Stimulated activated CD4-positive, alpha-beta T cell treated with anti-CD3 and anti-CD28 coated beads, TNF-alpha, amount 100 ng/mL, for 4 hours (primary cell): Measurements from ENCODE around the gene CASZ1.

Experiments used
- DNase-seq, 3 experiments: peaks; one replicate each; pipeline ENCODE4 v3.0.0-alpha.2; 2020; ENCODE audit warnings: low read depth in 3 of 3

CASZ1 gene

DNA sequence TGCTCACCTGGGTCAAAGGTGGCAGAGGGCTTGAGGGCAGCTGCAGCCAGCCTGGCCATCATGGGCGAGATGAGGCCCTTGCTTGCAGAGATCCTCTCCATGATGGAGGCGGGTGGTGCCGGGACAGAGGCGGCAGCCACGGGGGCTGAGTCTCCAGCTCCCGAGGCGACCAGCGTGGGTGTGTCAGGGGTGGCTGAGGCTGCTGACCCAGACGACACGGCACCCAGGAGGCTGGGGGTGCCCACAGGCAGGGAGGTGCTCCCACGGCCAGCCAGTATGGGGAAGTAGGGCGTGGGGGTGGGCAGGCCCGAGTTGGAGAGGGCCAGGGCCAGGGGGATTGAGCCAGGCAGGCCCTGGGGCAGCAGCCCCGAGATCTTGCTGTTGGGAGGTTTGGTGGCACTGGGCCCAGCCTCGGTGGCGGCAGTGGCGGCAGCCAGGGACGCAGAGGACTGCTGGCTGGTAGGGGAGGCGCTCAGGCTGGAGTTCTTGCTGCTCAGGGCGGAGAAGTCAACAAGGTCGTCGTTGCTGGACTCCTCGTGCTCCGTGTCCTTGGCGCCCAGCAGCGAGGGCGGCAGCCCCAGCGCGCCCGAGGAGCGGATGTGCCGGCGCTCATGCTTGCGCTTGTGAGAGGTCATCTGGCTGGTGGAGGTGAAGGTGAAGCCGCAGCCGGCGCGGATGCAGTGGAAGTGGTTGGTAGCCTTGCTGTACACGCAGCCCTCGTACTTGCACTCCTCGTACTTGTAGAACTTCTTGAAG is 142.9 kb downstream of the CASZ1 start:
- no peak for DNase-seq

DNA sequence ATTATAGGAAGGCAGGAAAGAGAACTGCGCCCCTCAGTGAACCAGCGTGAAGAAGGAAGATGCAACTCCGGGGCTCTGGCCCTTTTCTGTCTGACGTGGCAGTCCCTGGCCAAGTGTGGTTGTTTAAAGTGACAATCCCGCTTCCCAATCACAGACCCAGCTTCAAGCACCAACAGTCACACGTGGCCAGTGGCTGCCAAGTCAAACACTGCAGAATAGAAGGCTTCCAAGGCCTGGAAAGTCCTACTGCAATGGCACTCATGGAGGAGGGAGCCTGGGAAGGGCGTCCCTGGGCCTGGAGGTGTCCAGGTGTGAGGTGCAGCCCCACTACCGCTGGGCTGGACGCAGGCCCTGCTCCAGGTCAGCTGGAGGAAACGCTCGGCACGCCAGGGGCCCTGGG is 143.8 kb downstream of the CASZ1 start:
- no peak for DNase-seq

DNA sequence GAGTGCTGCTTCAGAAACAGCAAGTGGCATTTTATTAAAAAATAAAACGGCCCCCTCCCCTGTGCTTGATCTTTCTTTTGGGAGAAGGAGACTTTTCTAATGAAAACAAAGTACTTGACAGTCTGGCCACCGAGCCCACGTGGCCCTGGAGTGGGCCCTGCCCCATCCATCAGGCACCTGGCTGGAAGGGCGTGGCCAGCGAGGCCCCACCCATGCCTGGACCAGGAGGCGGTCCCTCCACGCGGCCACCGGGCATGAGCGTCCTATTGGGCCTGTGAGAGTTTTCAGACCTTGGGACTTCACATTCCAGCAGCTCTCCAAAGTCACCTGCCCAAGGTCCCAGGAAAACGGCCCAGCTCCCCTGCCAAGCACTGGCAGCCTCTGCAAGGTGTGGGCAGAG is 144.7 kb downstream of the CASZ1 start:
- DNase-seq = no peak

DNA sequence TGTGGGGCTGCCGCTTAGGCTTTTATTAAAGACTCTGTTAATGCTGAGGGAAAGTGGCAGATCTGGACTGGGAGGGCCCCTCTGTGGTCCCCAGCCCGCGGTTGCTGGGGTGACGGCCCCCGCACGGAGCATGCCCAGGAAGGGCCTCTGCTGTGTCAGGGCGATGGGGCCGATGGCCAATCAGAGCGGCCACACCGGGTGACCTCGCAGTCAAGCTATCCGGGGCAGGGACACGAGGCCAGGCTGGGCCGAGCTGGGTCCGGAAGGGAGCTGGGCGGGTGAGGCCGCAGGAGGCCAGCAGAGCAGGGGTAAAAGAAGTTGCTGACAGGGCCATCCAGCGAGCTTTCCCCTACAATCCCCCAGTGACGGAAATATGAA is 145.1 kb downstream of the CASZ1 start:
- DNase-seq = no peak

DNA sequence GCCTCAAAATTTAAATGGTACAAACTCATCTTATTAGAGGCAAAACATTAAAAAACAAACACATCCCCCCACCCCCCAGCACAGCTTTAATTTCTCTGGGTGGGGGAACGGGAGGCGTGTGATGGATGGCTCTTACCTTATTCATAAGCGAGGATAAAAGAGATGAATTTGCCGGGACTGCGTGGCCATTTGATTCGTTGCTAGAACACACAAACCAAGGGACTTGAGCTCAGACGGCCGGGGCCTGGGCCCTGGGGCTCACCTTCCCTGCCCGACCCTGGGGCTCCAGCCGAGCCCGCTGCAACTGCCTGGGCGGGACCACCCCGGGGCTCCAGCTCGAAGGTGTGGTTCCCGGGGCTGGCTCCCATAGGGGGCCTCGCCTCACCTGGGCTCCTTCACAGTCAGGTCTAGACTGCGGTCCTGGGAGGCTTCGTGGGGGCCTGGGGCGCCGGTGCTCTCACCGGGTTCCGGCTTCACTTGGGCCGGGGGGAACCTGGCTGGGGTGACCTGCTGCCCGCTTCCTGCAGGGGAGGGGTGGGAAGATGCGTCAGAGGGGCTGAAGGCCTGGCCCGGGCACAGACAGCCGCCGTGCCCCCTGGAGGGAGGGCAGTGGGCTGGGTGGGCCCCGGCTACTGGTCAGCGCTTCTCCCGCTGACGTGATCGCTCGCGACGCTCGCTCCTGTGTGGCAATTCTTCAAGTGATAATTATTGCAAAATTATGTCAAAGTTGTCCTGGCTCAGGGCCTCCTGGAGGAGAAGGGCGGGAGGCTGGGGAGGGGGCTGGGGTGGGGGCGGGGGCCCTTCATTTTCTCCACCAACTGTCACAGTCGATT is 145.7 kb downstream of the CASZ1 start:
- DNase-seq = no peak

DNA sequence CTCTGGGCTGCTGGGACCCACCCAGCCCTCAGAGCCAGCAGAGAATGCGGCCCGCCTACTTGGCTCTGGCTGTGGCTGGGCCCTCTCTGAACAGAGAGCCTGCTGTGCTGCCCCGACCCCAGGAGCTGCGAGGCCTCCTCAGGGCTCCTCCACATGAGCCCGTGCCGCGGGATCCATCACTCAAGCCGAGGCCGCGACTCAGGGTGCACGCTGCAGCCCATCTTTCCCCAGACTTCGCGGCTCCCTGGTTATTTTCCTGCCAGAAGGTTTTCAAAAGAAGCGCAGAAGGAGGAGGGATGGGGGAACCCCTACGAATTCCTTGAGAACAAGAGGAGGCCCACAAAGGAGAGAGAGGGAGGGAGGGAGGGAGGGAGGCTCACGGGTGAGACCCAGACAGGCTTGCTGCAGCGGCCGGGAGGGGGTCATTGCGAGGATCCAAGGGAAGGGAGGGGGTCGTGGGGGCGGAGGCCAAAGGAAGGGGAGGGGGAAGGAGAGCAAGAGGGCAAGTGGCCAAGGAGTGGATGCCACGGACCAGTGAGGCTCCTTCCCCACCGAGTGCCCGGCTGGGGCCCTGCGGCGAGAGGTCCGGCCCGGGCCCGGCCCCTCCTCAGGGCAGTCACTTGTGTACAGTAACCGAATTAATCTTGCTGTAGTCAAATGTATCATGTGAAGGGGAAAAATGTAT is 146.8 kb downstream of the CASZ1 start:
- no peak for DNase-seq

DNA sequence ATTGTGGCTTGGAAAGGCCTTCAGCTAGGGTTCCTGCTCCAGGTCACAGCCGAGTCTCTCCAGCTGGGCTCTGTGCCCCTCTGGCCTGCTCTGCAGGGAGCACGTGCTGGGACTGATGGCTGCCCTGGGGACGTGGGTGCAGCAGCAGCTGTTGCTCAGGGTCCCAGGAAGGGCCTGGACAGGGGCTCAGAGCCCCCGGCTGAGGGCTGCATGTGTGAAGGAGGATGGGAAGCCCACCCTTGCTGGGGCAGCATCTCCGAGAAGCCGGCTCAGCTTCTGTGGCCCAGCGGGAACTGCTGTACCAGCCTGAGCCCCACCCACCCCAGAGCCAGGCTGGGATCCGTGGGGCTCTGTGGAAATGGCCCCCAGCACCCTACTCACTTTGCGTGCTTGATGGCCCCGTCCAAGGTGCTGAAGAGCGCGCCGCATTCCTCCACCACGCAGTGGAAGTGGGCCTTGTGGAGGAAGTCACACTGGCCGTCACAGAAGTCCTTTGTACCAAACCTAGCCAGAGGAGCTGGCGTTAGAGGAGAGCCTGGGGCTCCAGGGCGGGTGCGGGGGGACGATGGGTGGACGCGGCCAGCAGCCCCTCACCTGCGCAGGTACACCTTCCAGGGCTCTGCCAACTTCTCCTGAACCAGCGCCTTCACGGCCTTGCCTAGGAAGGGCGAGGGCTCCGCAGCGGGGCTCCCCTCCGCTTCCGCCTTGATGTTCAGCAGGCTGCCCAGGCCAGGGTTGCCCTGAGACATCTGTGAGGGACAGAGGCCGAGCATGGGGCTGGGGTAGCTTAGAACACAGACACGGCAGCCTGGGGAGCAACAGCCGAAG is 147.5 kb downstream of the CASZ1 start:
- DNase-seq = no peak

DNA sequence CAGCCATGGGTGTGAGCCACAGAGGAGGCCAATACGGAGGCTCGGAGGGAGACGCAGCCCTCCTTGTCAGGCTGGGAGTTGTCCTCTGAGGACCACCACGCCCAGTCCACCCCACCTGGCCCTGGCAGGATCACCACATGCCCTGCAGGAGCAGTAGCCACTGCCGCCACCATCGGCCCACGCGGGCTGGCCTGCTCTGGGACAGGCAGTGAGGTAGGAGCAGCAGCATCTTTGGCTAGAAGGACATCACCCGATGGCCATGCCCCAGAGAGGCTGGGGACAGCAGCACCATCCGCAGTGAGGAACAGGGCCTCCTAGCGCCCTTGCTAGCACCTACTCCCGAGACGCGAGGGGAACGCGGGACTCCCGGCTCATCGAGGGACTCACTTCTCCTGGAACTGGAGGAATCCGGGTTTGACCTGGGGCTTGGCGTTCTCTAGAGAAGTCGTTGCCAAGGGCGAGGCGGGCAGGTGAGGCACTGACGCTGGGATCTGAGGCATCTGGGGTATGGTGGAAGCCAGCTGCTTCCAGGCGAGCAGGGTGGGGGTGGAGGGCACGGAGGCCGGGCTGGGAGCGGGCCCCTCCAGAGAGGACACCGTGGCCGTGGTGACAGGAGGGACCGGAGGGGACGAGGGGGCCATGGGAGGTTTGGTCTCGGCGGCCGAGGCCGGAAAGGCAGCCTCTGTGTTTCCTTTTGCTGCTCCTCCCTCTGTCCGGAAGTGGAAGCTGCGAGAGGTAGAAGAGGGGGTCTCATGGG is 148.9 kb downstream of the CASZ1 start:
- DNase-seq = no peak

DNA sequence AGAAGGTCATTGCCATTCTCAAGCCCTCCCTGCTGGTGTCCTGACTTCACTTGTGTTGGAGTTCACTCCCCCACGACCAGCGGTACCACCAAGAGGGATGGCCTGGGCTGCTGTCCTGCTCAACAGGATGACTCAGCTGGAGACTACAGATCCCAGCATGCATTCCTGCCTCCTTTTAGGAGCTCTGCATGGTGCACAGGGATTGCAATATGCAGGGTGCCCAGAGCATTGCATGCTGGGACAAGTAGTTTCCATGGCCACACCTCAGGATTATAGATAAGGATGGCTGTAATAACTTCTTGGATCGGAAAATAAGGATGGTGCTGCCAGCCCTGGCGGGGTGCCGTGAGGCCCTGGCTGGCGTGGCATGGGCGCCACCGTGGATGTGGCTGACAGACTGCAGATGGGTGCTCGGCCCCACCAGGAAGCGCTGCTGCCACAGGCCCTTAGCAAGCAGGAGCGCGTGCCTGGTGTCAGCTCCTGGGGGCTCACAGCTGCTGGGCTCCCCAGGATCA is 150.0 kb downstream of the CASZ1 start:
- no peak for DNase-seq

DNA sequence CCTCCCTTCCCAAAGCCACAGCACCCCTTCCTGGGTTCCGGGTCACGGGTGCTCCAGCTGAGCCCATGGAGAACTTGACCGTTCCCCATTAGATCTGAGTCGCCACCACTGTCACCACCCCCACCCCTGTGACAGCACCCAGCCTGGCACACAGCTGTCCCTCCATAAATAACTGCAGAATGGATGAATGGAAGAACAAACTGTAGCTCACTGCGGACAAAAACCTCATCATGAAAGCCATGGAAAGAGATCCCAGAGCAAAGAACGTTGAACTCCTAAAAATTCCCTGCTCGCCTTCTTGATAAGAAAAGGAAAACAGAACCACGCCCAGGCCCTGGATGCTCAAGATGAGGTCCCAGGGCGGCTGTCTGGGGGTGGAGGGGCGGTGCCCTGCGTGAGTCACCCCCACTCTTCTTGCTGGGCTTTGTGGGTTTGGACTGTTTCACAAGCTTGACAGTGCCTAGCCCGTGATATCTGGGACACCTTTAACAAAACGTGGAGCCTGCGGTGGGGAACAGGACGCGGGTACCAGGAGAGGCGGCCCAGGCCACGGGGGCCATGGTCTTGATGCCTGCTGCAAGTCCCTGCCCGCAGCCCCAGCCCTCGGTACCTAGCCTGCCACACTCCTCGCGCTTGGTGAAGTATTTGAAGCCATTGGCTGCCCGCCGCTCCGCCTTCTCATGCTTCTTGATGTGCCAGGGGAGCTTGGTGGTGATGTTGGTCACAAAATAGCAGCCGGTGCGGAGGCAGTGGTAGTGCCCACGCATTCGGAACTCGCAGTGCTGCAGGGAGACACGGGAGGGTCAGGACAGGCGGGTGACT is 151.9 kb downstream of the CASZ1 start:
- DNase-seq = no peak

DNA sequence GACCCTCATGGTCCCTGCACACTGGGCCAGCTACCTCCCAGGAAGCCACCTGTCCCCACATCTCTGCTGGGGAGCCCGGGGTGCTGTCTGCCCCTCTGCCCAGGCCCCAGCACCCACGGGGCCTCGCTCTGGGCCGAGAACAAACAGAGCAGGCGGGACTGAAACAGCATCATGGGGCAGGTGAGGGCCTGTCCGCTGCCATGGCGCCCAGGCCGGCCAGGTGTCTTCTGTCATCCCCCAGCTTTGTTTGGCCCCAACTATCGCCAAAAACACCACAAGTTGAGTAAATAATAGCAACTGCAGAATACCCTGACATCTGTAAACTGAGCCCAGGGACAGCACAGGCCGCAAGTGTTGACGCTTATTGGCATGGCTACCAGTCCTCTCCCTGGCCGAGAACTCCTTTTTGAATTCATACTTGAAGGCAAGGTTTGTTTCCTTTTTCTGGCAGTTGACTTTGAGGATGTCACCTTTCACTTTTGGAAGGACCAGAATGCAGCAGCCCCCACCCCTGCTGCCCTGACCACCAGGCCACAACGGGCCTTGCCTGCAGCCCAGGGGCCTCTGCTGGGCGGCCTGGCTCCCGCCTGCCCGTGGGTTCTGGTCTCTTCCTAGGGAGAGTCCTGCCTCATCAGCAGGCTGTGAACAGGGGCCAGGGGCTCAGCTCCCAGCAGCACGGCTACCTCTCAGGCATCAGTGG is 152.7 kb downstream of the CASZ1 start:
- DNase-seq = no peak

DNA sequence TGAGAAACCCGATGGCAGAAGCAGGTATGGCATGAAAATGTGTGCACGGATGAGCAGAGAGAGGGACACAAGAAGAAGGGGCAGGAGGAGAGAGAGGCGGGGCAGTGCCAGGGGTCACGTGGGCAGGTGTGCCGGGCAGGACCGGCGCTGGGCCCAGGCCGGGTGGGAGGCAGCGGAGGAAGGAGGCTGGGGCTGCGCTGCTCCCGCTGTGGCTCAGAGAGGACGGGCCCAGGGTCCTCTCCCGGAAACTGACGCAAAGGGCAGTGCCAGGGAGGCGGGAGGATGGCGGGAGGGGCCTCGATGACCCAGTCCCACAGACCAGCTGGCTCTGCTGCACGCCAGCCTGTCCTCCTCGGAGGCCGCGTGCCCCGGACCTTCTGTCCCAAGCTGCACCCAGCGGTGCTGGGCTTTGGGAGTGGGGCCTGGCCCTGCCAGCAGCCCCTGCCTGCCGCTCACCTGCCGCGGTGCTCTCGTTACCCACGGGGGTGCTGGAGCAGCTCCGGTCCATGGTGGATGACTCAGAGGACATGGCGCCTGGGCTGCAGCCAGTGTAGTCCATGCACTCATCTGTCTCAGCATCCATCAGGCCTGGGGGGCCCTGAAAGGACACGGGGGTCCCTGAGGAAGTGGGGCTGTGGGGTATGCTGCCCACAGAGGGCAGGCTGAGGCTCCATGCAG is 153.9 kb downstream of the CASZ1 start:
- DNase-seq = no peak

DNA sequence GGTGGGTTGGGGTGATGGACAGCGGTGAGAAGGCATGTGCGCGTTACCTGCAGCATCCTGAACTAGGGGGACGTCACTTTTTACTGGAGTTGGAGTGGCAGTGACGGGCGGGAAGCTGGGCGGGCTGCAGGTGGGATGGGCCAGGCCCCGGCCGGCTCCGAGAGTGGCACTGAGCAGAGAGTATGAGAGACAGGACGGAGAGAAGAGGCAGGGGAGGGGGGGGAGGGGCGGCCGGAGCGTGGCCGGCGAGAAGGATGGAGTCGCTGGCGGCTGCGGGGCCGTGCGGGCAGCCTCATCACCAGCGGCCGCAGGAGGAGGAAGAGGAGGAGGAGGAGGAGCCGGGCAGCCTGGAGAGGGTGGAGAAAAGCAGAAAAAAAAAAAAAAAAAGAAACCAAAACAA is 154.5 kb downstream of the CASZ1 start:
- DNase-seq = no peak

DNA sequence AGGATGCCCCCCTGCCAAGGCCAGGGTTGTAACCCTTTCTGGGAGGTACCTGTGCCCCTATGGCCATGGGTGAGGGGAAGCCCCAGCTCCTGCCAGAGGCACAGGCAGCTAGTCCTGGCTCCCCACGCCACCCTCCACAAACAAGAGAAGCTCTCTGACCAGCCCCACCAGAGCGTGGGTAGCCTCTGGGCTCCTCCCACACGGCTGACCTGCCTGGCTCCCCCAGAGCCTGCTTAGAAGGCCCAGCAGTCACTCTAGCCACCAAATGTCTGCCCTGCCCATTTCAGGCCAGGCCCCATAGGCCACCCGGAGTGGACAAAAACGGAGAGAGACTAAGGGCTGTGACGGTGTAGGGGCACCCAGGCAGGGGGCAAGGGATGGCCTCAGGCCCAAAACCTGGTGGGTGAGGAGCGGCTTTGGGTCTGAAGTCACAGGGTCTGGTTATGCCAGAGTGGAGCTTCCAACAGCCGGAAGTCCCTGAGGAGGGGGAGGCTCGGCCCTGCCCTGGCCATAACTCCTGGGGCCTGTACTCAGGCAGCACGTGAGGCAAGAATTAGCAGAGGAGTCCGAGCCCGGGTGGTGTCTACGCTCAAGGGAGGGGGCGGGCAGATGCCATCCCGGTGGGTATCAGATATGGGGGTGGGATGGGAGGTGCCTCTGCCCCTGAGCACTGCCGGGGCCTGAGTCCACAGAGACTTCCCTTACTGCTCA is 155.4 kb downstream of the CASZ1 start:
- no peak for DNase-seq

DNA sequence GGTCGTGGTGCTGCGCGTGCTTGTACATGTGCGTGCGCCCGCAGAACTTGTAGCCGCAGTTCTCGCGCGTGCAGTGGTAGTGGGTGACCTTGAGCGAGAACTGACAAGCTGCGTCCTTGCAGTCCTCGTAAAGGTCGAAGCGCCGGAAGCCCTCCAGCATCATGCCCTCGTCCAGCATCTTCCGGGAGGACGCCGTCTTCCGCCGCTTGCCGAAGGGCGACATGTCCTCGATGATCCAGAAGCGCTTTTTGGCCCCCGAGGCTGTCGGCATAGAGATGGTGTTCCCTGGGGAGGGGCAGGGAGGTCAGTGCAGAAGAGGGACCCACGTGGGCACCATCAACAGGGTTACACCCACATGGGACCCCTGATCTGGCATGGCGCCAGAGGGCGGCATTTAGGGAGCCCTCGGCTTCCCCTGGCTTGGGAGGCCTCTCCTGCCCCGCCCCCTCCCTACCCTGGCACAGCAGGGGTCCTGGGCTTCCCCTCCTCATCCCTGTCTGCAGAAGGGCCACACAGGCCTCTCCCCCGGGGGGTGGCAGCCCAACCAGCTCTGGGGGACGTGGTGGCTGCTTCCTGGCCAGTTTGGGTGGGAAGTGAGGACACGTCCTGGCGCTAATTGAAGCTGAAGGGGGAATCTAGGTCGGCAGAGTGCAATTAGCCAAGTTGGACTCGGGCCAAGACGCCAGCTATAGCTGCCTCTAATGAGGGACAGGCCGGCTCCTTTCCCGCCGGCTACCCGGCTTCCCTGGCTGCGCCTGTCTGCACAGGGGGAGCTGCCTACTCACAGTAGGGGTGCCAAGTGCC is 156.5 kb downstream of the CASZ1 start:
- DNase-seq = no peak

DNA sequence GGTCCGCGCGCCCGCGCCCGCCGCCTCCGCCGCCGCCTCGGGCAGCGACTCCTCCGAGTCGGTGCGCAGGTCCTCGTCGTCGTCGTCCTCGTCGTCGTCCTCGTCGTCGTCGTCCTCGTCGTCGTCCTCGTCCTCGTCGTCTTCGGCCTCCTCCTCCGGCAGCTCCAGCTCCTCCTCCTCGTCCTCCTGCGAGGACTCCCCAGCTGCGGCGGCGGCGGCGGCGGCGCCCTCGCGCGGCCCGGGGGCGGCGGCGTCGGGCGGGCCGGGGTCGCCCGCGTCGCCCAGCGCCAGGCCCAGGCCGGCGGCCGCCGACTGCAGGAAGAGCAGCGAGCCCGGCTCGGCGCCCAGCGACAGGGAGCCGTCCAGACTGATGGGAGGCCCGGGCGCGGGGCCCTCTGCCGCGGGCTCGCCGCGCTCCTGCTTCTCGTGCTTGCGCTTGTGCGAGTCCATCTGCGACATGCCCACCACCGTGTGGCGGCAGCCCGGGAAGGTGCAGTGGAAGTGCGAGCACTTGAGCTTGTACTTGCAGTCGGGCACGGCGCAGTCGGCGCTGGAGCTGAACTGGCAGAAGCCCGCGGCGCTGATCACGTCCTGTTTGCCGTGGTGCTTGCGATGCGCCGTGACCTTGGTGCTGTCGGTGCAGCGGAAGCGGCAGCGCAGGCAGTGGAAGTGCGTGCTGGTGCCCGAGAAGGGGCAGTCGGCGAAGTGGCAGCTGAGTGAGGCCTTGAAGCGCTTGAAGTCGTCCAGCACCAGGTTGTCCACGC is 157.3 kb downstream of the CASZ1 start:
- no peak for DNase-seq
